ENCODE results near the gene CCDC7. TPM values are rescaled to one million over a fixed set of nuclear protein-coding genes. Genes with fewer than 3 reads are reported as not detected.
"Not testable (repeated sequence)": the region's sequence is repeated elsewhere in the genome, so short reads cannot be mapped to it uniquely, and the experiment has no call there.

Gene CCDC7
- total and polyA plus RNA-seq, 2 experiments from 2014 or later = 2.0 to 10.0 TPM

DNA sequence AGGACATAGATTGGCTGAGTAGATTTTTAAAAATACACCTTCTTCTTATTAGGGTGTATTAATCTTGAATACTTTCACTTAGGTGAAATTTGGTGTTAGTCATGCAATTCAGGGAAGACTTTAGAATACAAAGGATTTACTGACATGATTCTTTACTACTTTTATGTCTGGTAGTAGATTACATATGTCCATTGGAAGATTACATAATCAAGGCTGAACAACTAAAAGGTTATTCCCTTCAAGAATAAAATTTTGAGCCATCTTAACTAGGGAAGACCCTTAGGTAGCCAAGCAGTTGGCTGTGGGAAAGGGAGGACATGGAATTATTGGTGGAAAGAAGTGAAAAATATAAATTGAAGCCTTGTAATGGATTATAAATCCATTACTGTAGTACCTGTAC lies 347.1 kb downstream of the CCDC7 start:
- H3K4me2 ChIP-seq = no peak overlapping the region
- H3K27ac ChIP-seq = no peak overlapping the region
- DNase-seq (ENCODE audit: low spot score) = no peak
- no peaks in the 10 kb centered on the region for H3K79me2 ChIP-seq
- no peak overlapping the region for H2AFZ ChIP-seq
- no peak for TF ChIP-seq EZH2phosphoT487 (IDR thresholded peaks at IDR 0.05; ENCODE audit: low read depth, severe bottlenecking, unreplicated experiment)
- TF ChIP-seq, protein P1, sequence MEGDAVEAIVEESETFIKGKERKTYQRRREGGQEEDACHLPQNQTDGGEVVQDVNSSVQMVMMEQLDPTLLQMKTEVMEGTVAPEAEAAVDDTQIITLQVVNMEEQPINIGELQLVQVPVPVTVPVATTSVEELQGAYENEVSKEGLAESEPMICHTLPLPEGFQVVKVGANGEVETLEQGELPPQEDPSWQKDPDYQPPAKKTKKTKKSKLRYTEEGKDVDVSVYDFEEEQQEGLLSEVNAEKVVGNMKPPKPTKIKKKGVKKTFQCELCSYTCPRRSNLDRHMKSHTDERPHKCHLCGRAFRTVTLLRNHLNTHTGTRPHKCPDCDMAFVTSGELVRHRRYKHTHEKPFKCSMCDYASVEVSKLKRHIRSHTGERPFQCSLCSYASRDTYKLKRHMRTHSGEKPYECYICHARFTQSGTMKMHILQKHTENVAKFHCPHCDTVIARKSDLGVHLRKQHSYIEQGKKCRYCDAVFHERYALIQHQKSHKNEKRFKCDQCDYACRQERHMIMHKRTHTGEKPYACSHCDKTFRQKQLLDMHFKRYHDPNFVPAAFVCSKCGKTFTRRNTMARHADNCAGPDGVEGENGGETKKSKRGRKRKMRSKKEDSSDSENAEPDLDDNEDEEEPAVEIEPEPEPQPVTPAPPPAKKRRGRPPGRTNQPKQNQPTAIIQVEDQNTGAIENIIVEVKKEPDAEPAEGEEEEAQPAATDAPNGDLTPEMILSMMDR (IDR thresholded peaks at IDR 0.05; ENCODE audit: poor library complexity) = no peak
- TF ChIP-seq EZH2 (IDR thresholded peaks at IDR 0.05; ENCODE audit: borderline replicate concordance) = no peak
- H3K36me3 ChIP-seq (replicated peaks; ENCODE audit: insufficient read depth, low read depth) = no peaks in the 10 kb centered on the region
- no peaks in the 10 kb centered on the region for H3K4me1 ChIP-seq (ENCODE audit: insufficient read depth)
- H4K20me1 ChIP-seq (ENCODE audit: insufficient read depth, poor library complexity, severe bottlenecking) = no peaks in the 10 kb centered on the region
- no peaks in the 10 kb centered on the region for H3K9me3 ChIP-seq (ENCODE audit: low read depth)
- H3K9me2 ChIP-seq (replicated peaks; ENCODE audit: insufficient read depth) = no peaks in the 10 kb centered on the region
- H3K27me3 ChIP-seq = no peaks in the 10 kb centered on the region
- H3K4me3 ChIP-seq = no peak overlapping the region

- Histone ChIP-seq H3K36me3 (replicated peaks; ENCODE audit: insufficient read depth, low read depth) (no peaks in the 10 kb centered on the region), H4K20me1 (ENCODE audit: insufficient read depth, poor library complexity, severe bottlenecking) (no peaks in the 10 kb centered on the region), H3K4me2 (no peak overlapping the region), H2AFZ (no peak overlapping the region), H3K9me3 (ENCODE audit: low read depth) (no peaks in the 10 kb centered on the region), H3K4me1 (ENCODE audit: insufficient read depth) (no peaks in the 10 kb centered on the region), H3K27ac (no peak overlapping the region), H3K79me2 (no peaks in the 10 kb centered on the region), H3K4me3 (no peak overlapping the region), H3K9me2 (replicated peaks; ENCODE audit: insufficient read depth) (no peaks in the 10 kb centered on the region), H3K27me3 (no peaks in the 10 kb centered on the region)
- TF ChIP-seq, protein P1 (IDR thresholded peaks at IDR 0.05; ENCODE audit: poor library complexity) = peak; percentile 69
- no peak for TF ChIP-seq EZH2 (IDR thresholded peaks at IDR 0.05; ENCODE audit: borderline replicate concordance)
- peak; percentile 38 for DNase-seq (ENCODE audit: low spot score)
- 55% methylated on average over 2 of the region's 2 CpGs for WGBS (ENCODE audit: low lambda C conversion rate, missing lambda C conversion rate)
These were observed 349.8 kb downstream of the CCDC7 start for GRCh38 chr10:32795598-32796183.

DNA sequence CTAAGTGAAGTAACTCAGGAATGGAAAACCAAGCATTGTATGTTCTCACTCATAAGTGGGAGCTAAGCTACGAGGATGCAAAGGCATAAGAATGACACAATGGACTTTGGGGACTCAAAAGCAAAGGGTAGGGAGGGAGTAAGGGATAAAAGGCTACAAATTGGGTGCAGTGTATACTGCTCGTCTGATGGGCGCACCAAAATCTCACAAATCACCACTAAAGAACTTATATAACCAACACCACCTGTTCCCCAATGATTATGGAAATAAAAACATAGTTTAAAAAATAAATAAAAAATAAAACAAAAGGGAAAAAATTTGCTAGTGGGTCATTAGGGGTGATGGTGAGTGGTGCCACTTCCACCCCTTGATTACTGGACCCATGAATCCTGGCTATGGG lies 351.5 kb downstream of the CCDC7 start:
- not testable (repeated sequence) for H2AFZ ChIP-seq; H3K9me3 ChIP-seq (ENCODE audit: low read depth); H3K4me3 ChIP-seq; H4K20me1 ChIP-seq (ENCODE audit: insufficient read depth, poor library complexity, severe bottlenecking); H3K27ac ChIP-seq; H3K27me3 ChIP-seq; H3K4me2 ChIP-seq; H3K36me3 ChIP-seq (replicated peaks; ENCODE audit: insufficient read depth, low read depth); DNase-seq (ENCODE audit: low spot score); H3K79me2 ChIP-seq; H3K4me1 ChIP-seq (ENCODE audit: insufficient read depth); H3K9me2 ChIP-seq (replicated peaks; ENCODE audit: insufficient read depth)
- WGBS (ENCODE audit: low lambda C conversion rate, missing lambda C conversion rate) = 94% methylated on average over 3 of the region's 3 CpGs

GRCh38 chr10:32846974-32847373 lies 401.0 kb downstream of the CCDC7 start:
- no peaks in the 10 kb centered on the region for H3K36me3 ChIP-seq (replicated peaks; ENCODE audit: insufficient read depth, low read depth)
- H3K9me3 ChIP-seq (ENCODE audit: low read depth) = no peaks in the 10 kb centered on the region
- WGBS (ENCODE audit: low lambda C conversion rate, missing lambda C conversion rate) = 72% methylated on average over 4 of the region's 4 CpGs
- H3K27ac ChIP-seq = no peak overlapping the region
- no peak for TF ChIP-seq EZH2 (IDR thresholded peaks at IDR 0.05; ENCODE audit: borderline replicate concordance)
- TF ChIP-seq, protein P1 (IDR thresholded peaks at IDR 0.05; ENCODE audit: poor library complexity) = no peak
- no peak for TF ChIP-seq EZH2phosphoT487 (IDR thresholded peaks at IDR 0.05; ENCODE audit: low read depth, severe bottlenecking, unreplicated experiment)
- no peak overlapping the region for H3K4me2 ChIP-seq
- no peaks in the 10 kb centered on the region for H3K4me1 ChIP-seq (ENCODE audit: insufficient read depth)
- no peaks in the 10 kb centered on the region for H3K9me2 ChIP-seq (replicated peaks; ENCODE audit: insufficient read depth)
- no peaks in the 10 kb centered on the region for H3K27me3 ChIP-seq
- no peaks in the 10 kb centered on the region for H3K79me2 ChIP-seq
- H4K20me1 ChIP-seq (ENCODE audit: insufficient read depth, poor library complexity, severe bottlenecking) = no peaks in the 10 kb centered on the region
- H2AFZ ChIP-seq = no peak overlapping the region
- no peak for DNase-seq (ENCODE audit: low spot score)
- H3K4me3 ChIP-seq = no peak overlapping the region
